Kidney (tissue), 14 donors: ENCODE measurements around the gene VPS35L. TPM values are rescaled to one million over a fixed set of nuclear protein-coding genes. Genes with fewer than 3 reads are reported as not detected.
A peak's percentile ranks its signal among the peaks of the same experiment; 100 is the strongest.

Experiments used
- DNase-seq, 5 donors: peaks; one replicate each; pipeline ENCODE4 v3.0.0-alpha.2; 2013 to 2020
- FAIRE-seq: peaks from 2 replicates; lab custom pipeline; 2012; peaks lifted over from hg19 to GRCh38; lab: Jason Lieb, UNC
- H3K27ac ChIP-seq, 2 donors: one replicate each; pipeline ENCODE4 v1.7.0; 2013; ENCODE audit warnings: low read depth in 2 of 2, low read length in 2 of 2, inconsistent platforms in 1 of 2
- H3K27me3 ChIP-seq: one replicate; pipeline ENCODE4 v1.7.1; 2013; ENCODE audit warnings: low read length, inconsistent platforms; ENCODE audit not compliant: control insufficient read depth, insufficient read depth
- H3K36me3 ChIP-seq, 3 donors: one replicate each; pipeline versions ENCODE4 v1.7.0 to v1.7.1; 2013; ENCODE audit warnings: low read length in 3 of 3, control low read depth in 1 of 3, inconsistent platforms in 1 of 3; ENCODE audit not compliant: insufficient read depth in 3 of 3, control insufficient read depth in 2 of 3
- H3K4me1 ChIP-seq, 3 donors: one replicate each; pipeline versions ENCODE4 v1.7.0 to v1.7.1; 2013; ENCODE audit warnings: low read length in 3 of 3, inconsistent platforms in 1 of 3, low read depth in 1 of 3; ENCODE audit not compliant: control insufficient read depth in 2 of 3, insufficient read depth in 2 of 3
- H3K4me3 ChIP-seq, 3 donors: one replicate each; pipeline versions ENCODE4 v1.7.0 to v1.8.1; 2013; ENCODE audit warnings: low read length in 3 of 3, control low read depth in 1 of 3, inconsistent platforms in 1 of 3
- H3K9ac ChIP-seq, 3 donors: one replicate each; pipeline versions ENCODE4 v1.7.0 to v1.7.1; 2013; ENCODE audit warnings: low read length in 3 of 3, control low read depth in 1 of 3, inconsistent platforms in 1 of 3
- H3K9me3 ChIP-seq, 3 donors: one replicate each; pipeline versions ENCODE4 v1.7.0 to v1.7.1; 2013; ENCODE audit warnings: low read length in 3 of 3, control low read depth in 1 of 3, inconsistent platforms in 1 of 3; ENCODE audit not compliant: control insufficient read depth in 2 of 3, insufficient read depth in 1 of 3
- CTCF ChIP-seq: IDR thresholded peaks from 3 replicates; pipeline ENCODE4 v1.5.1; 2012; ENCODE audit warnings: mild to moderate bottlenecking, moderate library complexity, borderline replicate concordance; ENCODE audit not compliant: insufficient read depth; ENCODE audit errors: extremely low read depth
- intact Hi-C: fragments of 100-400 bp; cut with DNase I; formaldehyde crosslinking; loops from one replicate; pipeline ENCODE4 v1.11.1; 2022
- polyA plus RNA-seq: library from polyadenylated mRNA; stranded (reverse); fragments of 350-450 nt; fragmentation: Illumina TruSeq; extraction: RNeasy Lipid Tissue Mini Kit (QIAGEN cat#74804); gene quantifications from one replicate; pipeline ENCODE4 v1.2.3, GENCODE V29; 2014; ENCODE audit warnings: low read depth, low replicate concordance; ENCODE audit not compliant: insufficient read depth
- total RNA-seq: library from RNA; stranded (reverse); fragmentation: NEBNext Ultra II Directional; extraction: Animal tissue kit (Norgen Biotek cat#: 25700); gene quantifications from one replicate; pipeline ENCODE4 v1.2.1, GENCODE V29; 2021
- donor health status: control.
- donor health status: control.
- donor health status: control.
- donor health status: control.
- donor health status: control.
- donor health status: DM: yes; HTN: yes; CAD: no.
- donor health status: Normal renal cell carcinoma (clear cell type).

Gene VPS35L
- total and polyA plus RNA-seq, 2 donors from 2014 or later: 42.4 to 63.5 TPM

DNA sequence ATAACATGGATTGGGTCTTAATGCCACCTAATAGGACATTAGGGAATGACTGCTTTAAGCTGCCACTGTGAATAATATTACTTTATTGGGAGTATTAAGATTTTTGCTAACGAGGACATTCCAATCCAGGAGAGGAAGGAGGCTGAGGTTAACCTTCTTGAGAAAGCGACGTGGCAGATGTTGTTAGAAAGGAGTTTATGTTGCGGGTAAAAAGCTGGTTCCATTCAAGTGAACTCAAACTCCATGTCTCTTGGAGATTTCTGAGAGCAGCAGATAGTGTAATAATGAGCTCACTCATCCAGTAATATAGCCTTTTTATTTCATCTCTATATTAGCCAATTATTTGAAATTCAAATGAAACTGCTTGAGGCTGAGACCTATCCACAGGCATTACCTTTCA is 87.0 kb downstream of the VPS35L start:
- Histone ChIP-seq H3K36me3 (peaks cover 5 to 33% (median 16%) of the 10 kb centered on the region in 3 donors), H3K4me1 (no peaks in the 10 kb centered on the region)

GRCh38 chr16:19644877-19645276 is 89.4 kb downstream of the VPS35L start:
- no peak overlapping the region for H3K9ac ChIP-seq
- no peaks in the 10 kb centered on the region for H3K27me3 ChIP-seq
- peaks cover 0 to 25% (median 18%) of the 10 kb centered on the region in 3 donors for H3K36me3 ChIP-seq
- no peaks in the 10 kb centered on the region for H3K9me3 ChIP-seq
- TF ChIP-seq CTCF: no peak
- FAIRE-seq (no peak), DNase-seq (peak in 1 of 5 donors; percentile 33)
- no peak overlapping the region for H3K4me3 ChIP-seq
- no peak overlapping the region for H3K27ac ChIP-seq
- intact Hi-C loops: no loop called here
- no peaks in the 10 kb centered on the region for H3K4me1 ChIP-seq

More for the DNA sequence above, 87.0 kb downstream of the VPS35L start:
- H3K4me3 ChIP-seq: no peak overlapping the region
- no peaks in the 10 kb centered on the region for H3K9me3 ChIP-seq
- intact Hi-C loops: no loop called here
- H3K9ac ChIP-seq: no peak overlapping the region
- FAIRE-seq (no peak), DNase-seq (no peak)
- no peak for TF ChIP-seq CTCF
- H3K27ac ChIP-seq: no peak overlapping the region
- no peaks in the 10 kb centered on the region for H3K27me3 ChIP-seq

- DNase-seq (no peak), FAIRE-seq (no peak)
- Histone ChIP-seq H3K27ac (no peak overlapping the region), H3K4me1 (no peaks in the 10 kb centered on the region), H3K4me3 (no peak overlapping the region), H3K9ac (no peak overlapping the region), H3K9me3 (no peaks in the 10 kb centered on the region), H3K27me3 (no peaks in the 10 kb centered on the region), H3K36me3 (peaks cover 0 to 23% (median 17%) of the 10 kb centered on the region in 3 donors)
- TF ChIP-seq CTCF: no peak
- intact Hi-C loops: no loop called here
Observed at GRCh38 chr16:19645557-19645981, 90.1 kb downstream of the VPS35L start.

DNA sequence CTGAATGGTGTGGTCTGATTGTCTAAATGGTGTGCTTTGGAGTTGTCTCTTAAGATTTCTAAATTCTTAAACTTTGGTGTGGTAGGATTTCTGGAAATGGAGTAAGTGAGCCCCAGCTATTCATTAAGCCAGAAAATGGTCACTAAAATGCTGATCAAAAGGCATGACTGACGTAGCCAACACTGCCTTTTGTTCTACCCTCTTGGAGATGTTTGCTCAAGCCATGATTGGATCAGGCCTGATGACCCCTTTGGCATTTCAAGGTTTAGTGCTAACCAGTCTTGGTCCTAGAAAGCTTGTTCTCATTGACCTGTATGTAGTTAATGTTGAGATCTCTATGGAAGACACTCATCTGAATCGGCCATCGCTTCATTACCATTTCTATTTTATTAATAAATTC is 94.5 kb downstream of the VPS35L start:
- no peak overlapping the region for H3K27ac ChIP-seq
- intact Hi-C loops: no loop called here

More for the DNA sequence above, 94.5 kb downstream of the VPS35L start:
- Histone ChIP-seq H3K4me3 (no peak overlapping the region), H3K9me3 (no peaks in the 10 kb centered on the region), H3K27me3 (no peaks in the 10 kb centered on the region), H3K36me3 (peaks cover 3 to 33% (median 31%) of the 10 kb centered on the region in 3 donors), H3K9ac (no peak overlapping the region), H3K4me1 (no peaks in the 10 kb centered on the region)
- TF ChIP-seq CTCF: no peak
- FAIRE-seq: no peak
- DNase-seq: no peak
